SK-N-SH treated with all-trans-retinoic acid at 6 μM for 48 hours (cell line): Measurements from ENCODE around the gene ZNF236.
"Not testable (repeated sequence)": the region's sequence is repeated elsewhere in the genome, so short reads cannot be mapped to it uniquely, and the experiment has no call there.

Experiments used
- ATAC-seq: fragments of 200-7000 bp; cut with Tn5 transposase; 3 replicates; pipeline ENCODE4 v1.9.1; 2020; ENCODE audit warnings: mild to moderate bottlenecking, moderate library complexity
- ARNTL ChIP-seq: fragments of 450-650 bp; formaldehyde crosslinking; IDR thresholded peaks from 2 replicates; pipeline ENCODE4 v1.5.0; 2020; ENCODE audit warnings: low read depth, mild to moderate bottlenecking, moderate library complexity, borderline replicate concordance
- BACH2 ChIP-seq: fragments of 250-450 bp; sonication (Bioruptor Pico); IDR thresholded peaks from 2 replicates; pipeline ENCODE4 v1.9.0; 2021; ENCODE audit warnings: mild to moderate bottlenecking, borderline replicate concordance
- CREB5 ChIP-seq: fragments of 250-450 bp; sonication (Bioruptor Pico); IDR thresholded peaks from 2 replicates; pipeline ENCODE4 v1.5.1; 2020; ENCODE audit warnings: low read depth, mild to moderate bottlenecking, moderate library complexity
- CSRNP3 ChIP-seq: fragments of 250-450 bp; sonication (Bioruptor Pico); IDR thresholded peaks from 2 replicates; pipeline ENCODE4 v1.5.1; 2021; ENCODE audit warnings: mild to moderate bottlenecking, moderate library complexity
- ESRRG ChIP-seq: fragments of 250-450 bp; sonication (Bioruptor Pico); IDR thresholded peaks from 2 replicates; pipeline ENCODE4 v1.6.1; 2021; ENCODE audit warnings: mild to moderate bottlenecking
- GLIS3 ChIP-seq: fragments of 250-450 bp; sonication (Bioruptor Pico); IDR thresholded peaks from 2 replicates; pipeline ENCODE4 v1.5.0; 2020; ENCODE audit warnings: mild to moderate bottlenecking, moderate library complexity
- ISL1 ChIP-seq: fragments of 250-450 bp; sonication (Bioruptor Pico); IDR thresholded peaks from 2 replicates; pipeline ENCODE4 v2.1.2; 2022; ENCODE audit warnings: mild to moderate bottlenecking, moderate library complexity
- PATZ1 ChIP-seq: fragments of 250-450 bp; sonication (Bioruptor Pico); IDR thresholded peaks from 2 replicates; pipeline ENCODE4 v1.8.0; 2020; ENCODE audit warnings: mild to moderate bottlenecking, moderate library complexity, borderline replicate concordance
- POU6F1 ChIP-seq: fragments of 250-450 bp; sonication (Bioruptor Pico); IDR thresholded peaks from 2 replicates; pipeline ENCODE4 v1.8.0; 2021; ENCODE audit warnings: low read depth, mild to moderate bottlenecking, moderate library complexity, borderline replicate concordance
- PPARA ChIP-seq: fragments of 250-450 bp; sonication (Bioruptor Pico); IDR thresholded peaks from 2 replicates; pipeline ENCODE4 v1.5.0; 2020; ENCODE audit warnings: mild to moderate bottlenecking, borderline replicate concordance
- RARB ChIP-seq: fragments of 250-450 bp; sonication (Bioruptor Pico); IDR thresholded peaks from 2 replicates; pipeline ENCODE4 v1.8.0; 2021; ENCODE audit warnings: mild to moderate bottlenecking, moderate library complexity
- SNAI2 ChIP-seq: fragments of 250-450 bp; sonication (Bioruptor Pico); IDR thresholded peaks from 2 replicates; pipeline ENCODE4 v1.5.0; 2020; ENCODE audit warnings: mild to moderate bottlenecking, moderate library complexity
- TCF4 ChIP-seq: fragments of 250-450 bp; sonication (Bioruptor Pico); IDR thresholded peaks from 2 replicates; pipeline ENCODE4 v1.8.0; 2021; ENCODE audit warnings: mild to moderate bottlenecking, moderate library complexity, borderline replicate concordance
- TOX ChIP-seq: fragments of 250-450 bp; sonication (Bioruptor Pico); IDR thresholded peaks from 2 replicates; pipeline ENCODE4 v1.8.0; 2021; ENCODE audit warnings: mild to moderate bottlenecking, moderate library complexity, borderline replicate concordance
- ZC3H10 ChIP-seq: fragments of 250-450 bp; sonication (Bioruptor Pico); IDR thresholded peaks from 2 replicates; pipeline ENCODE4 v1.5.1; 2021; ENCODE audit warnings: mild to moderate bottlenecking, moderate library complexity
- ZFP3 ChIP-seq: fragments of 250-450 bp; sonication (Bioruptor Pico); IDR thresholded peaks from 2 replicates; pipeline ENCODE4 v1.5.0; 2020; ENCODE audit warnings: mild to moderate bottlenecking, moderate library complexity
- ZFP30 ChIP-seq: fragments of 450-650 bp; formaldehyde crosslinking; IDR thresholded peaks from 2 replicates; pipeline ENCODE4 v1.5.0; 2022; ENCODE audit warnings: mild to moderate bottlenecking, moderate library complexity
- ZNF70 ChIP-seq: fragments of 450-650 bp; formaldehyde crosslinking; IDR thresholded peaks from 2 replicates; pipeline ENCODE4 v1.5.0; 2020; ENCODE audit warnings: mild to moderate bottlenecking, moderate library complexity
- ZNF8 ChIP-seq: fragments of 450-650 bp; formaldehyde crosslinking; IDR thresholded peaks from 2 replicates; pipeline ENCODE4 v1.5.0; 2020; ENCODE audit warnings: mild to moderate bottlenecking, moderate library complexity

ZNF236 gene

GRCh38 chr18:76944346-76944745, 122.0 kb downstream of the ZNF236 start:
- not testable (repeated sequence) for ATAC-seq

GRCh38 chr18:76948345-76948744, 126.0 kb downstream of the ZNF236 start:
- TF ChIP-seq ARNTL (CRISPR knock-in tag) (no peak), CREB5 (no peak), RARB (CRISPR knock-in tag) (no peak), SNAI2 (no peak), CSRNP3 (CRISPR knock-in tag) (no peak), ZC3H10 (CRISPR knock-in tag) (no peak), ZFP30 (CRISPR knock-in tag) (no peak), TCF4 (CRISPR knock-in tag) (no peak), TOX (CRISPR knock-in tag) (no peak), ZNF8 (no peak), ZFP3 (CRISPR knock-in tag) (no peak), ESRRG (CRISPR knock-in tag) (no peak), POU6F1 (no peak), PATZ1 (no peak), GLIS3 (CRISPR knock-in tag) (no peak), BACH2 (CRISPR knock-in tag) (no peak)
- TF ChIP-seq, all 23 proteins: peak for 0
- no peak for ATAC-seq

GRCh38 chr18:76951456-76952247, 129.3 kb downstream of the ZNF236 start:
- TF ChIP-seq PATZ1 (no peak), RARB (CRISPR knock-in tag) (no peak), ZNF70 (CRISPR knock-in tag) (no peak), ISL1 (CRISPR knock-in tag) (no peak), ZC3H10 (CRISPR knock-in tag) (no peak), PPARA (CRISPR knock-in tag) (no peak), POU6F1 (no peak), GLIS3 (CRISPR knock-in tag) (no peak), CSRNP3 (CRISPR knock-in tag) (no peak), ESRRG (CRISPR knock-in tag) (no peak), TCF4 (CRISPR knock-in tag) (no peak), ARNTL (CRISPR knock-in tag) (no peak), SNAI2 (no peak), TOX (CRISPR knock-in tag) (no peak), CREB5 (no peak), ZFP30 (CRISPR knock-in tag) (no peak)
- ATAC-seq = no peak
